Motor neuron (in vitro differentiated cells): ENCODE results near the gene SHANK1. TPM values are rescaled to one million over a fixed set of nuclear protein-coding genes. Genes with fewer than 3 reads are reported as not detected.
A peak's percentile ranks its signal among the peaks of the same experiment; 100 is the strongest.

Experiments
- ATAC-seq, 8 experiments: fragments of 200-7000 bp; cut with Tn5 transposase; replicated peaks in 6 of 8; 2 replicates each; pipeline ENCODE4 v1.8.0; 2021; ENCODE audit warnings: mild to moderate bottlenecking in 8 of 8, moderate library complexity in 8 of 8
- H3K27ac ChIP-seq, 2 donors: fragments of 250-450 bp; sonication (Bioruptor Pico); 2 replicates each; pipeline ENCODE4 v1.9.0; 2021; ENCODE audit warnings: antibody characterized with exemption in 2 of 2, mild to moderate bottlenecking in 2 of 2, moderate library complexity in 1 of 2
- H3K4me1 ChIP-seq, 2 donors: fragments of 250-450 bp; sonication (Bioruptor Pico); replicated peaks in 1 of 2; 2 replicates each; pipeline ENCODE4 v1.6.1; 2021; ENCODE audit warnings: antibody characterized with exemption in 2 of 2, mild to moderate bottlenecking in 2 of 2, moderate library complexity in 1 of 2
- H3K4me3 ChIP-seq, 5 donors: fragments of 250-450 bp; sonication (Bioruptor Pico); 2 replicates each; pipeline ENCODE4 v1.9.0; 2021; ENCODE audit warnings: antibody characterized with exemption in 5 of 5, mild to moderate bottlenecking in 5 of 5, moderate library complexity in 4 of 5
- WGBS, 10 experiments: fragments of 450-650 bp; shearing (Covaris generic); methylation state at CpG; one replicate each; pipeline ENCODE4 v1.0.0; 2022; 5-methylcytosine and 5-hydroxymethylcytosine counted together
- in situ Hi-C, 9 experiments: fragments of 400-800 bp; cut with MboI; loops; one replicate each; pipeline ENCODE4 v1.15.0; 2021; ENCODE audit warnings: low sequenced_read_pairs in 9 of 9, low pct_unique_long_range_greater_than_20kb in 2 of 9; ENCODE audit not compliant: unreplicated experiment in 9 of 9
- total RNA-seq, 8 experiments: library from RNA; unstranded; fragments of 300-600 nt; gene quantifications; 2 replicates each; pipeline versions ENCODE4 v1.2.3 to v1.2.4, GENCODE V29; 2022

SHANK1 gene
- total RNA-seq, 8 experiments from 2014 or later, result 1.7 to 22.5 (median 7.2) TPM

- H3K4me1 ChIP-seq, result peaks cover 0 to 6% of the 10 kb centered on the region in 2 donors
- H3K27ac ChIP-seq, result no peak overlapping the region
- peak in 4 of 8 experiments; percentile 4 to 28 (median 16) for ATAC-seq
- in situ Hi-C loops, result no loop called here
- peak overlapping the region in 1 of 5 donors; percentile 4 for H3K4me3 ChIP-seq
- 0% methylated on average over 3 of the region's 56 CpGs; no CpG with 5 or more reads in 9 of the 10 experiments for WGBS, 10 experiments
These were observed 52.3 kb downstream of the SHANK1 start for GRCh38 chr19:50667177-50667758.

- Histone ChIP-seq H3K4me1 (peaks cover 0 to 6% of the 10 kb centered on the region in 2 donors), H3K4me3 (no peak overlapping the region), H3K27ac (no peak overlapping the region)
- WGBS, 10 experiments, result no CpG with 5 or more reads among the region's 47 CpGs
- in situ Hi-C loops, result no loop called here
- ATAC-seq, result peak in 5 of 8 experiments; percentile 5 to 17 (median 13)
These were observed 53.0 kb downstream of the SHANK1 start for GRCh38 chr19:50666346-50667176.

DNA sequence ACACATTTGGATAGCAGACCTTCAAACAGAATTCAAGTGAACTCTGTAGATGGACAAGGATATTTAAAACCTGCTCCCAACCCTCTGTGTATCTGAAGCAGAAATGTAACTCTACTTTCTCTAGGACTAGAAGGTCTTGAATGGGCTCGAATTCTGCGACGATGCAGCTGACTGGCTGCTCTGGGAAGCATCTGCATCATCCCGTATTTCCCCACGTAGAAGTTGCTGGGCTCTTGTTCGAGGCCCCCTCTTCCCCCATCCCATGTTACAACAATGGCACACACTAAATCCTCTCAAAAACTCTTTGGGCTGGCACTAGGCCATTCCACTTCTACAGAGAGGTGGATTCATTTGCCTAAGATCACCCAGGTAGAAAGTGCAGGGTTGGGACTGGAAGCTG is 55.4 kb downstream of the SHANK1 start:
- no peak for ATAC-seq
- WGBS, 10 experiments, result 0 to 85% (median 60%) methylated on average over 1 to 4 of the region's 6 CpGs; no CpG with 5 or more reads in 5 of the 10 experiments
- in situ Hi-C loops, result no loop called here

GRCh38 chr19:50663482-50663790 is 56.2 kb downstream of the SHANK1 start:
- peaks cover 0 to 6% of the 10 kb centered on the region in 2 donors for H3K4me1 ChIP-seq
- ATAC-seq, result no peak
- 10 to 100% (median 70%) methylated on average over 1 of the region's 1 CpG; no CpG with 5 or more reads in 5 of the 10 experiments for WGBS, 10 experiments
- no peak overlapping the region for H3K27ac ChIP-seq
- in situ Hi-C loops, result no loop called here
- no peak overlapping the region for H3K4me3 ChIP-seq

More for the DNA sequence above, 55.4 kb downstream of the SHANK1 start:
- H3K4me1 ChIP-seq, result peaks cover 0 to 6% of the 10 kb centered on the region in 2 donors
- no peak overlapping the region for H3K27ac ChIP-seq
- H3K4me3 ChIP-seq, result no peak overlapping the region

- in situ Hi-C loops, result no loop called here
- no peak overlapping the region for H3K27ac ChIP-seq
- no peak for ATAC-seq
- H3K4me3 ChIP-seq, result no peak overlapping the region
- 21 to 88% (median 55%) methylated on average over 2 to 14 of the region's 16 CpGs; no CpG with 5 or more reads in 2 of the 10 experiments for WGBS, 10 experiments
- H3K4me1 ChIP-seq, result peaks cover 0 to 6% of the 10 kb centered on the region in 2 donors
These were observed 56.7 kb downstream of the SHANK1 start for GRCh38 chr19:50662651-50663481.

DNA sequence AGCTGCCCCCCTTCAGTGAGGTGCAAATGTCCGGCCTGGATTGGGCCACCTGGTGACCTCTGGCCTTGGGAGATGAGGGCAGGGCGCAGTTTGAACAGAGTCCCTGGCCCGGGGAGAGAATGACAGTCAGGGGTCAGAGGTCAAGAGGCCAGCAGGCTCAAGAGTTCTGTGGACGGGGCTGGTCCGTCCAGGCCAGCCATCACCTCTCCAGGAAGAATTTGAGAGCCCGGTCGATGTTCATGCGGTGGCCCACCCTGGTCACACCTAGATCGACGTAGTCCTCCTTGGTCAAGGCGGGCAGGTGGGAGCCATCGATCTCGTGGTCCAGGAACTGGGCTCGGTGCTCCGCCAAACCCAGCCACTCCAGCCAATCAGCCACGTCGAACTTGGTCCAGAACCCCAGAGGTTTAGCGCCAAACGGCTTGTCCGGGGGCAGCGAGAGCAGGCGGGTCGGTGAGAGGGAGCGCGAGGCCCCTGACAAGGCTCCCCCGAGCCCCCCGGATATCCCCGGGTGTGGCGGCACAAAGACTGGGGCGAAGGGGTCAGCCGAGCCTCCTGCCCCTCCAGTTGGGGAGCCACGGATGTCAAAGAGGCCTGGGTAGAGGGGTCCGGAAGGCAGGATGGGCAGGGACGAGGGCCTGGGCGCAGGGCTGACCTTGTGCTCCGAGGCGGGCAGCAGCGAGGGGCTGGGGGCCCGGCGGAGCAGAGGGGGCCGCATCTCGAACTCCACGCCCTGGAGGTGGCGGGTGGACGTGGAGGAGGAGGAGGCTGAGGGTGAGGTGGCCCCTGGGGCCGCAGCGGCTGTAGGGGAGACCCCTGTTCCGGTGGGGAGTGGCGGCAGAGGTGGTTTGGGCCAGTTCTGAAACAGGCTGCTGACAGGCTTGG is 57.6 kb downstream of the SHANK1 start:
- 33 to 90% (median 80%) methylated on average over 1 to 4 of the region's 49 CpGs; no CpG with 5 or more reads in 4 of the 10 experiments for WGBS, 10 experiments
- in situ Hi-C loops, result no loop called here
- Histone ChIP-seq H3K27ac (no peak overlapping the region), H3K4me3 (no peak overlapping the region), H3K4me1 (peaks cover 3 to 4% of the 10 kb centered on the region in 2 donors)
- no peak for ATAC-seq

GRCh38 chr19:50661023-50661422 is 58.6 kb downstream of the SHANK1 start:
- Histone ChIP-seq H3K4me3 (no peak overlapping the region), H3K27ac (no peak overlapping the region), H3K4me1 (peaks cover 3 to 4% of the 10 kb centered on the region in 2 donors)
- in situ Hi-C loops, result no loop called here
- no peak for ATAC-seq
- WGBS, 10 experiments, result 24 to 100% (median 75%) methylated on average over 2 to 8 of the region's 10 CpGs

DNA sequence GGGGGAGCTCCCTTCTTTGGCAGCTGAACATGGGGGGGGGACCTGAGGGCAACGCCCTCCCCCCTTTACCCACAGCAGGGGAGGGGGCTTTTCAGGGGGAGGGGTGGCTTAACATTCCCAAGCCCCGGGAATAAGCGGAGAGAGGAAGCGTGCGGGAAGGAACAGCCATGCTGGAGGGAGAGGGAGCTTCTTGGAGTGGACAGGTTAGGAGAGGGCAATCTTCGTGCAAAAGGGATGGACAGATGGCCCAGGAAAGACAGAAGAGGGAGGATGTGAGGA is 59.6 kb downstream of the SHANK1 start:
- no peak overlapping the region for H3K27ac ChIP-seq
- 0 to 60% (median 51%) methylated on average over 1 to 4 of the region's 6 CpGs; no CpG with 5 or more reads in 5 of the 10 experiments for WGBS, 10 experiments
- peak overlapping the region in 3 of 5 donors; percentile 41 to 77 (median 58) for H3K4me3 ChIP-seq

DNA sequence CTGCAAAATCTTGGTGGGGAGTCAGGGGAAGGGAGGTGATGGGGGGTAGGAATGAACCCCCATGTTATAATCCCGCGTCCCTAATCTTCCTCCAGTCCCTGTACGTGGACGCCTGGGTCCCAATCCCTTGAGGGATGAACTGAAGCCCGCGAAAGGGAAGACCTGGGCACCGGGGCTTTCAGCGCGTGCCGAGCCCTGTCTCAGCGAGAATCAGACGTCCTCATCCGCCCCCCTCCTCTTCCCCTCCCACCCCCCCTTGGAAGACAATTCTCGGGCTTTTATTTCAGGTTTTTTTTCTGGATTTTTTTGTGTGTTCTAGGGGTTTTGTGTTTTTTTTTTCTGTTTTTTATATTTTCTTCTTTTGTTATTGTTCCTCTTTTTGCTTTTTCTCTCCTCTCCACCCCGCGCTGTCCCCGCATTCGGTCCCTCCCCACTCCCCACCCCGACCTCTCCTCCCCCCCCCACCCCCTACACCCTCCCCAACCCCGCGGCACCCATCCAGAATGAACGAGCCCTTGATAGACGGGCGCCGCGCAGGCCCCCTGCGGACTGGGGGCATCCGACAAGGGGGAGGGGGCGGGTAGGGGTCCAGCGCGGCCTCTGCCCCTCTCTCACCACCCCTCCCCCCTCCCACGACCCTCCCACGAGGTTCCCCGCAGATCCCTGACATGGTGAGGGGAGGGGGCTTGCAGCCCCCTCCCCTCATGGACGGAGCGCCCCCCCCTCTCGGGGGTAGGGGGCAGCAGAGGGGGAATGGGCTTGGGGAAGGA is 60.1 kb downstream of the SHANK1 start:
- ATAC-seq, result no peak
- H3K27ac ChIP-seq, result peak overlapping the region; percentile 32 to 57
- in situ Hi-C loops, result no loop called here
- WGBS, 10 experiments, result 0 to 8% methylated on average over 1 to 2 of the region's 37 CpGs; no CpG with 5 or more reads in 8 of the 10 experiments
- peak overlapping the region; percentile 41 to 77 (median 46) for H3K4me3 ChIP-seq
- peaks cover 3 to 4% of the 10 kb centered on the region in 2 donors for H3K4me1 ChIP-seq

More for the DNA sequence above, 59.6 kb downstream of the SHANK1 start:
- in situ Hi-C loops, result no loop called here
- ATAC-seq, result no peak
- peaks cover 3 to 4% of the 10 kb centered on the region in 2 donors for H3K4me1 ChIP-seq

DNA sequence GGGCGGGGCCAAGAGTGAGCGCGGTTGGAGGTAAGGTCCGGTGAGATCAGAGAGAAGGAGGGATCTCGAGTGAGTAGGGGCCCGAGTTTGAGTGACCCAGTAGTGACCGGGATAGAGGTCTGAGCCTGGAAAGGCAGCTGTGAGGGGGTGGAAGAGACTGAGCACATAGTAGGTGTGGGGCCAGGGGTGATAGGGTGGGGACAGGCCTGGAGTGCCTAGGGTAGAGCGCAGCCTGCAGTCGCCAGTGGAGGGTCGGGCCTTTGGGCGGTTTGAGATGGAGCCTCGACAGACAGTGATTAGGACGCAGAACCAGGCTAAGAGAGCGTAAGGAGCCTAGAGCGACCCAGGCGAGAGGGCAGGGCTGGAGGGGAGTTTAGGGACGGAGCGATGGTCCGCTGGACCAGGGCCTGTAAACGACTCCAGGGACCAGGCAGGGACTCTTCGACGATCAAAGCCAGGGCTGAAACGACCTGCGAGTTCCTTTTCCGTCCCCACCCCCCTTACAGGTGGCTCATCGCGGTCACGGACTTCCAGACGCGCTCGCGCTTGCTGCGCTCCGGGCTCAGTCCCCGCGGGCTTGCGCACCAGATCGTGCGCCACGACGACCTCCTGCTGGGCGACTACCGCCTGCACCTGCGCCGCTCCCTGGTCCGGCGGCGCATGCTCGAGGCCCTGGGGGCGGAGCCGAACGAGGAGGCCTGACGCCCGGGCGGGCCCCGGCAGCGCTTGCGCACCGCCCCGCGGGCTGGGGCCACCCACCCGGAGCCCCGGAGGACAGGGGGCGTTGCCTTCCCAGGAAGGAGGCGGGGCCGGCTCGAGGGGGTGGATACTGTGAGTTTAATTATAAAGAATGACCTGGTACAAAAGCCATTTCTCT is 60.9 kb downstream of the SHANK1 start:
- WGBS, 10 experiments, result 17% methylated on average over 7 of the region's 67 CpGs; no CpG with 5 or more reads in 9 of the 10 experiments
- ATAC-seq, result peak in 7 of 8 experiments; percentile 38 to 64 (median 57)
- peaks cover 4 to 6% of the 10 kb centered on the region in 2 donors for H3K4me1 ChIP-seq
- H3K4me3 ChIP-seq, result peak overlapping the region; percentile 41 to 77 (median 46)
- peak overlapping the region; percentile 87 to 91 for H3K27ac ChIP-seq
- in situ Hi-C loops, result no loop called here
